Panc1 (cell line): ENCODE results near the gene LHFPL2.

Experiments used
- POLR2AphosphoS5 ChIP-seq: IDR thresholded peaks from 2 replicates; pipeline ENCODE4 v1.6.1; 2012; ENCODE audit warnings: mild to moderate bottlenecking, low read depth, low read length, moderate library complexity
- TCF7L2 ChIP-seq: IDR thresholded peaks from 2 replicates; pipeline ENCODE4 v1.6.1; 2011; ENCODE audit warnings: mild to moderate bottlenecking, low read depth, low read length, inconsistent platforms
- TF ChIP-seq, protein P1 (sequence below): fragments of 450-650 bp; IDR thresholded peaks from 2 replicates; pipeline ENCODE4 v1.5.1; 2017; ENCODE audit warnings: mild to moderate bottlenecking
- TF ChIP-seq, protein P2 (sequence below), 2 experiments: IDR thresholded peaks; 2 replicates each; pipeline ENCODE4 v1.6.1; 2011 to 2012; ENCODE audit warnings: low read depth in 2 of 2, control low read depth in 1 of 2, low read length in 1 of 2, mild to moderate bottlenecking in 1 of 2, moderate library complexity in 1 of 2; ENCODE audit not compliant: insufficient read depth in 1 of 2

- no peak for TF ChIP-seq POLR2AphosphoS5
- TF ChIP-seq, protein P1, sequence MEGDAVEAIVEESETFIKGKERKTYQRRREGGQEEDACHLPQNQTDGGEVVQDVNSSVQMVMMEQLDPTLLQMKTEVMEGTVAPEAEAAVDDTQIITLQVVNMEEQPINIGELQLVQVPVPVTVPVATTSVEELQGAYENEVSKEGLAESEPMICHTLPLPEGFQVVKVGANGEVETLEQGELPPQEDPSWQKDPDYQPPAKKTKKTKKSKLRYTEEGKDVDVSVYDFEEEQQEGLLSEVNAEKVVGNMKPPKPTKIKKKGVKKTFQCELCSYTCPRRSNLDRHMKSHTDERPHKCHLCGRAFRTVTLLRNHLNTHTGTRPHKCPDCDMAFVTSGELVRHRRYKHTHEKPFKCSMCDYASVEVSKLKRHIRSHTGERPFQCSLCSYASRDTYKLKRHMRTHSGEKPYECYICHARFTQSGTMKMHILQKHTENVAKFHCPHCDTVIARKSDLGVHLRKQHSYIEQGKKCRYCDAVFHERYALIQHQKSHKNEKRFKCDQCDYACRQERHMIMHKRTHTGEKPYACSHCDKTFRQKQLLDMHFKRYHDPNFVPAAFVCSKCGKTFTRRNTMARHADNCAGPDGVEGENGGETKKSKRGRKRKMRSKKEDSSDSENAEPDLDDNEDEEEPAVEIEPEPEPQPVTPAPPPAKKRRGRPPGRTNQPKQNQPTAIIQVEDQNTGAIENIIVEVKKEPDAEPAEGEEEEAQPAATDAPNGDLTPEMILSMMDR: no peak
- TF ChIP-seq, protein P2, sequence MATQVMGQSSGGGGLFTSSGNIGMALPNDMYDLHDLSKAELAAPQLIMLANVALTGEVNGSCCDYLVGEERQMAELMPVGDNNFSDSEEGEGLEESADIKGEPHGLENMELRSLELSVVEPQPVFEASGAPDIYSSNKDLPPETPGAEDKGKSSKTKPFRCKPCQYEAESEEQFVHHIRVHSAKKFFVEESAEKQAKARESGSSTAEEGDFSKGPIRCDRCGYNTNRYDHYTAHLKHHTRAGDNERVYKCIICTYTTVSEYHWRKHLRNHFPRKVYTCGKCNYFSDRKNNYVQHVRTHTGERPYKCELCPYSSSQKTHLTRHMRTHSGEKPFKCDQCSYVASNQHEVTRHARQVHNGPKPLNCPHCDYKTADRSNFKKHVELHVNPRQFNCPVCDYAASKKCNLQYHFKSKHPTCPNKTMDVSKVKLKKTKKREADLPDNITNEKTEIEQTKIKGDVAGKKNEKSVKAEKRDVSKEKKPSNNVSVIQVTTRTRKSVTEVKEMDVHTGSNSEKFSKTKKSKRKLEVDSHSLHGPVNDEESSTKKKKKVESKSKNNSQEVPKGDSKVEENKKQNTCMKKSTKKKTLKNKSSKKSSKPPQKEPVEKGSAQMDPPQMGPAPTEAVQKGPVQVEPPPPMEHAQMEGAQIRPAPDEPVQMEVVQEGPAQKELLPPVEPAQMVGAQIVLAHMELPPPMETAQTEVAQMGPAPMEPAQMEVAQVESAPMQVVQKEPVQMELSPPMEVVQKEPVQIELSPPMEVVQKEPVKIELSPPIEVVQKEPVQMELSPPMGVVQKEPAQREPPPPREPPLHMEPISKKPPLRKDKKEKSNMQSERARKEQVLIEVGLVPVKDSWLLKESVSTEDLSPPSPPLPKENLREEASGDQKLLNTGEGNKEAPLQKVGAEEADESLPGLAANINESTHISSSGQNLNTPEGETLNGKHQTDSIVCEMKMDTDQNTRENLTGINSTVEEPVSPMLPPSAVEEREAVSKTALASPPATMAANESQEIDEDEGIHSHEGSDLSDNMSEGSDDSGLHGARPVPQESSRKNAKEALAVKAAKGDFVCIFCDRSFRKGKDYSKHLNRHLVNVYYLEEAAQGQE (IDR thresholded peaks at IDR 0.05; ENCODE audit: insufficient read depth in 1 of 2, low read depth in 2 of 2, low read length in 1 of 2): no peak
- TF ChIP-seq TCF7L2: no peak
Measured at GRCh38 chr5:78560000-78560855, 88.3 kb downstream of the LHFPL2 start.
